Natural killer cell (primary cell): ENCODE data around the gene ITPRID1. TPM values are rescaled to one million over a fixed set of nuclear protein-coding genes. Genes with fewer than 3 reads are reported as not detected.

ENCODE experiments used
- ATAC-seq, 3 donors: fragments of 150-1000 bp in 2 of 3; fragments of 200-7000 bp in 1 of 3; cut with Tn5 transposase; 1 replicate in 1 of 3; 2 replicates in 2 of 3; pipeline ENCODE4 v1.10.0; 2021; ENCODE audit warnings: mild to moderate bottlenecking in 2 of 3, moderate library complexity in 2 of 3
- DNase-seq, 2 donors: peaks; one replicate each; pipeline versions ENCODE4 v3.0.0 to v3.0.0-alpha.2; 2013 to 2021; ENCODE audit warnings: mixed read lengths in 1 of 2
- H3K27ac ChIP-seq: one replicate; pipeline ENCODE4 v1.5.1; 2013; ENCODE audit warnings: mild to moderate bottlenecking, low read length
- H3K27me3 ChIP-seq: one replicate; pipeline ENCODE4 v1.6.1; 2013; ENCODE audit warnings: low read length; ENCODE audit not compliant: control insufficient read depth, insufficient read depth
- H3K36me3 ChIP-seq: one replicate; pipeline ENCODE4 v1.6.1; 2013; ENCODE audit warnings: low read length; ENCODE audit not compliant: control insufficient read depth, insufficient read depth
- H3K4me1 ChIP-seq: one replicate; pipeline ENCODE4 v1.6.1; 2013; ENCODE audit warnings: low read length; ENCODE audit not compliant: control insufficient read depth, insufficient read depth
- H3K4me3 ChIP-seq: one replicate; pipeline ENCODE4 v1.5.1; 2013; ENCODE audit warnings: low read length
- H3K9me3 ChIP-seq: one replicate; pipeline ENCODE4 v1.6.1; 2013; ENCODE audit warnings: low read length; ENCODE audit not compliant: control insufficient read depth, insufficient read depth
- H3K27ac Mint-ChIP-seq, 2 donors: one replicate each; pipeline ENCODE4 v1.8.0; 2022; ENCODE audit warnings: mild to moderate bottlenecking in 2 of 2, mixed read lengths in 2 of 2, moderate library complexity in 1 of 2
- H3K27me3 Mint-ChIP-seq, 2 donors: one replicate each; pipeline ENCODE4 v1.8.0; 2022; ENCODE audit warnings: low read depth in 2 of 2, mixed read lengths in 2 of 2
- H3K36me3 Mint-ChIP-seq: one replicate; pipeline ENCODE4 v1.8.0; 2022; ENCODE audit warnings: mixed read lengths
- H3K4me1 Mint-ChIP-seq, 2 donors: one replicate each; pipeline ENCODE4 v1.8.0; 2022; ENCODE audit warnings: mixed read lengths in 2 of 2
- H3K4me3 Mint-ChIP-seq: one replicate; pipeline ENCODE4 v1.8.0; 2022; ENCODE audit warnings: mild to moderate bottlenecking, moderate library complexity, mixed read lengths
- H3K9me3 Mint-ChIP-seq, 2 donors: one replicate each; pipeline ENCODE4 v1.8.0; 2022; ENCODE audit warnings: mixed read lengths in 2 of 2
- CTCF ChIP-seq: fragments of 200-600 bp; IDR thresholded peaks from one replicate; pipeline ENCODE4 v1.8.0; 2022; ENCODE audit warnings: antibody characterized with exemption
- WGBS: methylation state at CpG from one replicate; pipeline ENCODE4 v1.1.7; 2013; ENCODE audit warnings: missing lambda C conversion rate; ENCODE audit not compliant: insufficient coverage; 5-methylcytosine and 5-hydroxymethylcytosine counted together
- intact Hi-C: fragments of 100-400 bp; cut with micrococcal nuclease; formaldehyde crosslinking; loops from one replicate; pipeline ENCODE4 v1.14.2; 2022
- total RNA-seq, 4 donors: library from RNA; stranded (reverse); fragments of 120-200 nt in 1 of 4; gene quantifications; one replicate each; pipeline versions ENCODE4 v1.2.3 to v1.2.4, GENCODE V29; 2013 to 2022

Gene ITPRID1
- total RNA-seq, 3 donors from 2014 or later (not counting 1 experiment from before 2014, with no cell fraction given): not detected

- Mint-ChIP-seq H3K9me3 (no peaks in the 10 kb centered on the region), H3K36me3 (no peaks in the 10 kb centered on the region), H3K27ac (no peak overlapping the region), H3K4me3 (no peak overlapping the region), H3K27me3 (no peaks in the 10 kb centered on the region), H3K4me1 (no peaks in the 10 kb centered on the region)
- Histone ChIP-seq H3K9me3 (no peaks in the 10 kb centered on the region), H3K4me1 (no peaks in the 10 kb centered on the region), H3K4me3 (no peak overlapping the region), H3K36me3 (no peaks in the 10 kb centered on the region), H3K27me3 (no peaks in the 10 kb centered on the region), H3K27ac (no peak overlapping the region)
- WGBS: 91% methylated on average over 1 of the region's 7 CpGs
- DNase-seq (no peak), ATAC-seq (no peak)
- TF ChIP-seq CTCF: no peak
- intact Hi-C loops: no loop called here
Measured at GRCh38 chr7:31647511-31647910, 133.6 kb downstream of the ITPRID1 start.

- Mint-ChIP-seq H3K9me3 (no peaks in the 10 kb centered on the region), H3K27me3 (no peaks in the 10 kb centered on the region), H3K4me3 (no peak overlapping the region), H3K4me1 (no peaks in the 10 kb centered on the region), H3K27ac (no peak overlapping the region), H3K36me3 (no peaks in the 10 kb centered on the region)
- Histone ChIP-seq H3K4me1 (no peaks in the 10 kb centered on the region), H3K36me3 (no peaks in the 10 kb centered on the region), H3K9me3 (no peaks in the 10 kb centered on the region), H3K4me3 (no peak overlapping the region), H3K27me3 (no peaks in the 10 kb centered on the region), H3K27ac (no peak overlapping the region)
- TF ChIP-seq CTCF: no peak
- DNase-seq: no peak
- no peak for ATAC-seq
- intact Hi-C loops: no loop called here
- WGBS: 94% methylated on average over 1 of the region's 1 CpG
Measured at GRCh38 chr7:31648288-31648687, 134.4 kb downstream of the ITPRID1 start.

- Mint-ChIP-seq H3K4me3 (no peak overlapping the region), H3K27me3 (no peaks in the 10 kb centered on the region), H3K36me3 (no peaks in the 10 kb centered on the region), H3K9me3 (no peaks in the 10 kb centered on the region), H3K4me1 (no peaks in the 10 kb centered on the region), H3K27ac (no peak overlapping the region)
- Histone ChIP-seq H3K27me3 (no peaks in the 10 kb centered on the region), H3K4me1 (no peaks in the 10 kb centered on the region), H3K9me3 (no peaks in the 10 kb centered on the region), H3K27ac (no peak overlapping the region), H3K36me3 (no peaks in the 10 kb centered on the region), H3K4me3 (no peak overlapping the region)
- ATAC-seq: no peak
- no peak for TF ChIP-seq CTCF
- 89% methylated on average over 2 of the region's 4 CpGs for WGBS
- intact Hi-C loops: no loop called here
- no peak for DNase-seq
Measured at GRCh38 chr7:31648880-31649279, 135.0 kb downstream of the ITPRID1 start.

- no peak overlapping the region for H3K4me3 Mint-ChIP-seq
- H3K27ac Mint-ChIP-seq: no peak overlapping the region
- WGBS: 78% methylated on average over 7 of the region's 7 CpGs
- ATAC-seq (no peak), DNase-seq (no peak)
- Histone ChIP-seq H3K4me1 (no peaks in the 10 kb centered on the region), H3K4me3 (no peak overlapping the region), H3K36me3 (no peaks in the 10 kb centered on the region), H3K27me3 (no peaks in the 10 kb centered on the region), H3K27ac (no peak overlapping the region), H3K9me3 (no peaks in the 10 kb centered on the region)
- H3K4me1 Mint-ChIP-seq: no peaks in the 10 kb centered on the region
- intact Hi-C loops: no loop called here
- peaks cover 0 to 5% of the 10 kb centered on the region in 2 donors for H3K9me3 Mint-ChIP-seq
- TF ChIP-seq CTCF: no peak
- no peaks in the 10 kb centered on the region for H3K27me3 Mint-ChIP-seq
- H3K36me3 Mint-ChIP-seq: no peaks in the 10 kb centered on the region
Measured at GRCh38 chr7:31651234-31652062, 137.6 kb downstream of the ITPRID1 start.
